Adrenal gland (tissue), 12 donors: Measurements from ENCODE around the gene ELMOD3. TPM values are rescaled to one million over a fixed set of nuclear protein-coding genes. Genes with fewer than 3 reads are reported as not detected.
A peak's percentile ranks its signal among the peaks of the same experiment; 100 is the strongest.

Experiments used
- DNase-seq, 7 donors: peaks; one replicate each; pipeline ENCODE4 v3.0.0-alpha.2; 2019 to 2020
- H3K27ac ChIP-seq, 5 donors: fragments of 200-600 bp; sonication (generic) in 4 of 5; 1 replicate in 3 of 5; 2 replicates in 2 of 5; pipeline versions ENCODE4 v1.5.1 to v1.8.0; 2016 to 2020; ENCODE audit warnings: mild to moderate bottlenecking in 1 of 5
- H3K27me3 ChIP-seq: fragments of 200-600 bp; 2 replicates; pipeline ENCODE4 v1.8.0; 2021
- H3K36me3 ChIP-seq, 2 donors: fragments of 200-600 bp; replicated peaks in 1 of 2; 1 replicate in 1 of 2; 2 replicates in 1 of 2; pipeline versions ENCODE4 v1.5.1 to v1.8.0; 2018 to 2022
- H3K4me1 ChIP-seq, 2 donors: fragments of 200-600 bp; replicated peaks in 1 of 2; 1 replicate in 1 of 2; 2 replicates in 1 of 2; pipeline versions ENCODE4 v1.5.1 to v1.8.0; 2018 to 2021
- H3K4me3 ChIP-seq, 4 donors: fragments of 200-600 bp; sonication (generic) in 3 of 4; one replicate each; pipeline ENCODE4 v1.5.1; 2016 to 2018
- H3K9me3 ChIP-seq, 3 donors: fragments of 200-600 bp; sonication (generic) in 1 of 3; replicated peaks in 1 of 3; 1 replicate in 2 of 3; 2 replicates in 1 of 3; pipeline versions ENCODE4 v1.5.1 to v1.8.0; 2016 to 2021
- CTCF ChIP-seq, 6 experiments: fragments of 450-650 bp in 4 of 6; fragments of 200-600 bp in 2 of 6; sonication (generic) in 1 of 6; IDR thresholded peaks; 1 replicate in 5 of 6; 2 replicates in 1 of 6; pipeline versions ENCODE4 v1.5.1 to v1.8.0; 2016 to 2021; ENCODE audit warnings: antibody characterized with exemption in 6 of 6, mild to moderate bottlenecking in 2 of 6, moderate library complexity in 1 of 6
- POLR2A ChIP-seq, 2 donors: fragments of 450-650 bp; IDR thresholded peaks; one replicate each; pipeline ENCODE4 v1.6.1; 2017; ENCODE audit warnings: antibody characterized with exemption in 2 of 2, mild to moderate bottlenecking in 2 of 2, moderate library complexity in 1 of 2
- WGBS, 4 donors: extraction: QIAGEN DNeasy Blood & Tissue Kit in 2 of 4; methylation state at CpG; one replicate each; pipeline versions ENCODE4 v1.1.5 to v1.1.7; 2013 to 2017; 5-methylcytosine and 5-hydroxymethylcytosine counted together
- intact Hi-C, 2 donors: fragments of 100-400 bp; cut with DNase I; formaldehyde crosslinking; loops; one replicate each; pipeline versions ENCODE4 v1.14.1 to v1.15.0; 2022 to 2023
- polyA plus RNA-seq, 3 donors: library from polyadenylated mRNA; stranded (reverse); fragments of 200-250 nt in 2 of 3; fragments of 350-450 nt in 1 of 3; fragmentation: Illumina TruSeq in 1 of 3; extraction: RNeasy Lipid Tissue Mini Kit (QIAGEN cat#74804) in 1 of 3; gene quantifications; one replicate each; pipeline ENCODE4 v1.2.3, GENCODE V29; 2013 to 2014
- total RNA-seq, 9 donors: library from RNA; depleted of rRNA in 4 of 9; stranded (reverse); fragments of >200 nt in 4 of 9; fragments of 120-200 nt in 1 of 9; fragmentation: NEBNext Ultra II Directional in 1 of 9; extraction: Animal tissue kit (Norgen Biotek cat#: 25700) in 1 of 9; gene quantifications; one replicate each; pipeline versions ENCODE4 v1.1.0 to v1.2.4, GENCODE V29; 2013 to 2023
- donor health status: healthy with polysubstance abuse.
- donor health status: Bipolar disorder and iron deficiency.
- donor health status: DM: yes; HTN: yes; CAD: no.
- donor health status: DM: no; HTN: no; CAD: no.
- donor health status: DM: no; HTN: no; CAD: no.
- donor health status: DM: yes; HTN: yes; CAD: no.

The ELMOD3 gene
- total and polyA plus RNA-seq, 12 donors, result 12.3 to 69.0 (median 27.3) TPM

GRCh38 chr2:85434696-85435095 lies 80.1 kb downstream of the ELMOD3 start:
- peaks cover 35 to 39% of the 10 kb centered on the region in 2 donors for H3K4me1 ChIP-seq
- H3K4me3 ChIP-seq, result no peak overlapping the region
- DNase-seq, result no peak
- WGBS, 4 donors, result 75 to 90% (median 75%) methylated on average over 2 to 8 of the region's 8 CpGs; no CpG with 5 or more reads in 1 of the 4 donors
- intact Hi-C loops, result loop anchor here (5.0 kb wide), 1 partner anchor 103 kb away; the partner anchor contains the start of gene MAT2A (in 2 of the 2)
- no peaks in the 10 kb centered on the region for H3K36me3 ChIP-seq
- no peak for TF ChIP-seq POLR2A (IDR thresholded peaks at IDR 0.05)
- no peak for TF ChIP-seq CTCF (IDR thresholded peaks at IDR 0.05)
- no peaks in the 10 kb centered on the region for H3K9me3 ChIP-seq
- no peaks in the 10 kb centered on the region for H3K27me3 ChIP-seq
- peak overlapping the region in 2 of 5 donors; percentile 29 to 98 for H3K27ac ChIP-seq

- TF ChIP-seq POLR2A (IDR thresholded peaks at IDR 0.05) (no peak), CTCF (IDR thresholded peaks at IDR 0.05) (no peak)
- no peak overlapping the region for H3K4me3 ChIP-seq
- no peaks in the 10 kb centered on the region for H3K27me3 ChIP-seq
- intact Hi-C loops, result loop anchor here (5.0 kb wide), 1 partner anchor 102 kb away; the partner anchor contains the start of gene MAT2A (in 2 of the 2)
- H3K9me3 ChIP-seq, result no peaks in the 10 kb centered on the region
- peak overlapping the region in 2 of 5 donors; percentile 29 to 98 for H3K27ac ChIP-seq
- DNase-seq, result no peak
- H3K36me3 ChIP-seq, result no peaks in the 10 kb centered on the region
- 81 to 92% (median 90%) methylated on average over 11 to 21 of the region's 21 CpGs for whole genome bisulfite sequencing, 4 donors
- H3K4me1 ChIP-seq, result peaks cover 35 to 39% of the 10 kb centered on the region in 2 donors
Observed at GRCh38 chr2:85435220-85435958, 80.8 kb downstream of the ELMOD3 start.

- H3K36me3 ChIP-seq, result no peaks in the 10 kb centered on the region
- TF ChIP-seq POLR2A (IDR thresholded peaks at IDR 0.05) (no peak), CTCF (IDR thresholded peaks at IDR 0.05) (no peak)
- no peak for DNase-seq
- 93 to 98% (median 96%) methylated on average over 13 to 16 of the region's 16 CpGs for WGBS, 4 donors
- no peaks in the 10 kb centered on the region for H3K9me3 ChIP-seq
- H3K27ac ChIP-seq, result peak overlapping the region; percentile 80 to 100 (median 88)
- H3K4me1 ChIP-seq, result peaks cover 35 to 39% of the 10 kb centered on the region in 2 donors
- H3K27me3 ChIP-seq, result no peaks in the 10 kb centered on the region
- H3K4me3 ChIP-seq, result no peak overlapping the region
- intact Hi-C loops, result loop anchor here (5.0 kb wide), 1 partner anchor 101 kb away; the partner anchor contains the start of gene MAT2A (in 2 of the 2)
Observed at GRCh38 chr2:85435981-85436835, 81.6 kb downstream of the ELMOD3 start.
